Activated T-cell treated with anti-CD3 and anti-CD28 coated beads, Interleukin-2, amount 50 U/mL, for 48 hours (primary cell): ENCODE measurements around the gene PRR11.
"Not testable (repeated sequence)": the region's sequence is repeated elsewhere in the genome, so short reads cannot be mapped to it uniquely, and the experiment has no call there.

Experiments used
- DNase-seq, 2 experiments: peaks; one replicate each; pipeline ENCODE4 v3.0.0-alpha.2; 2020

PRR11 gene

GRCh38 chr17:59152925-59153324 lies 2.6 kb upstream of the PRR11 start:
- DNase-seq = no peak

- DNase-seq = peak in 1 of 2 experiments; percentile 68
Observed at GRCh38 chr17:59154292-59154720, 1.2 kb upstream of the PRR11 start.

GRCh38 chr17:59154721-59155438 lies 666 bp upstream of the PRR11 start, which contains the start of gene SKA2:
Gene SKA2, minus strand, starts transcription at chr17:59155186. Its CDS starts 23 bp downstream, at chr17:59155163.
- DNase-seq = peak; percentile 98

GRCh38 chr17:59160157-59161025 lies 4.8 kb downstream of the PRR11 start:
- no peak for DNase-seq

DNA sequence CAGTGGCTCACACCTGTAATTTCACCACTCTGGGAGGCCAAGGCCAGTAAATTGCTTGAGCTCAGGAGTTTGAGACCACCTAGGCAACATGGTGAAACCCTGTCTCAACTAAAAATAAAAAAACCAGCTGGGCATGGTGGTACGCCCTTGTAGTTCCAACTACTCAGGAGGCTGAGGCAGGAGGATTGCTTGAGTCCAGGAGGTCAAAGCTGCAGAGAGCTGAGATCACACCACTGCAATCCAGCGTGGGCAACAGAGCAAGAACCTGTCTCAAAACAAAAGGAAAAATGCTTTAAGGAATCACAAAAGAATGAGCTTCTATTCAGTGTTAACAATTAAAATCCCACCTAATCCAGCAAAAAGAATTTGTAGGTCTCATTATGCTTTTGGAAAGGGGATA lies 5.9 kb downstream of the PRR11 start:
- DNase-seq = no peak

- DNase-seq = peak; percentile 34 to 36
Observed at GRCh38 chr17:59165933-59166342, 10.4 kb downstream of the PRR11 start.

GRCh38 chr17:59167571-59168001 lies 12.0 kb downstream of the PRR11 start:
- DNase-seq = no peak

- no peak for DNase-seq
Observed at GRCh38 chr17:59172436-59173004, 17.0 kb downstream of the PRR11 start.

GRCh38 chr17:59174671-59175070 lies 19.1 kb downstream of the PRR11 start:
- no peak for DNase-seq

DNA sequence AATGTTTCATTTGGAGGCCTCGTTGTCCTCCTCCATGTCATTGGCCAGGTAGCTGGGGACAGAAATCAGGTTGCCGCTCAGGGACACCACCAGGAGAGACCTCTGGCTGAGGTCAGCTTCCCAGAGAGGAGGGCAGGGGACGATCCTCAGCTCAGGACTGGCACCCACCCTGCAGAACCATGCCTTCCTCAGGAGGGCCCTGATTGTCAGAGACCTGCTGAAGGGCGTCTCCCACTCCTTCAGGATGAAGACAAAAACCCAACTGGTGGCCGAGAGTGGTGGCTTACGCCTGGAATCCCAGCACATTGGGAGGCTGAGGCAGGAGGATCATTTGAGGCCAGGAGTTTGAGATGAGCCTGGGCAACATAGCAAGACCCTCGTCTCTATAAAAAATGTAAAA lies 19.5 kb downstream of the PRR11 start:
- no peak for DNase-seq

DNA sequence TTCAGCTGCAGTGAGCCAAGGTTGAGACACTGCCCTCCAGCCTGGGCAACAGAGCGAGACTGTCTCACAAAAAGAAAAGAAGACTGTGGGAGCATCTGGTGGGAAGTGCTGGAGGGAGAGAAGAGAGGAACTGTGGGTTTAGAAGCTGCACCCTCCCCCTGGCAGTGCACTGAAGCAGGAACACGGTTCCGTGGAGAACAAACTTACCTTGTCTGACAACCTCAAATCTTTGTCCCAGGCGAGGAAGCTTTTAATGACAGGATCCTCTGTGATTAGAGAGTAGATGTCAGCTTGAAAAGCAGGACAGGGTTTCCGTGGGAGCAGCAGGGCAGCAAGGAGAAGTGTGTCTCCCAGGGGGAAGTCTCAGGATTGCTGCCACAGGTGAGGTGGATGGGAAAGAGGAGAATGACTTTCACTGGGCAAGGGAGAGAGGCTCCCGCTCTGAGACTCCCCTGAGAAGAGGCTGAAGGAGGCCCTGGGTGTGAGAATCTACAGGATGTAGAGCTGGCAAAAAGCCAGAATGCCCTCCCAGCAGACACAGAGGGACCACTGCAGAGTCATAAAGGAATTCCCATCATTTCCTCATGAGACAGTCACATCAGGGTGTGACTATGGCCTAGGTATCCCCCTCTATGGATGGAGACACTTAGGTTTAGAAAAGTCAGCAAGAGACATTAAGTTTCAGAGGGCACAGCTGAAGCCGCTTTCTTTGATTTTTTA lies 22.9 kb downstream of the PRR11 start:
- DNase-seq = no peak

- DNase-seq = not testable (repeated sequence)
Observed at GRCh38 chr17:59179601-59180000, 24.1 kb downstream of the PRR11 start.

GRCh38 chr17:59180626-59181025 lies 25.1 kb downstream of the PRR11 start:
- DNase-seq = no peak

- no peak for DNase-seq
Observed at GRCh38 chr17:59181481-59181880, 25.9 kb downstream of the PRR11 start.

DNA sequence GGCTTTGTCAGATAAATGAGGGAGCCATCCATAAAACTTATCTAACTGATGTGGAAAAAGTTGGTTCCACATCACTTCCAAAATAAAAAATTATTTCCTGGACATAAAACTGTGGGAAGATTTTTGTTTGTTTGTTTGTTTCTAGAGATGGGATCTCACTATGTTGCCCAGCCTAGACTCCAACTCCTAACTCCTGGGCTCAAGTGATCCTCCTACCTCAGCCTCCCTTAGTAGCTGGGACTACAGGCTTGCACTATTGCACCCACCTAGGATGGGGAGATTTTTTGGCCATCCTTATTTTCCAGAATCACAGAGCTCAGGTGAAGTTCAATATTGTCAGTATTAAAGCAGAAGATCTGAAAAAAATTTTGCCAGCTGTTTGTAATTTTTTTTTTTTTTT lies 30.5 kb downstream of the PRR11 start:
- no peak for DNase-seq

GRCh38 chr17:59186850-59187249 lies 31.3 kb downstream of the PRR11 start:
- DNase-seq = no peak

DNA sequence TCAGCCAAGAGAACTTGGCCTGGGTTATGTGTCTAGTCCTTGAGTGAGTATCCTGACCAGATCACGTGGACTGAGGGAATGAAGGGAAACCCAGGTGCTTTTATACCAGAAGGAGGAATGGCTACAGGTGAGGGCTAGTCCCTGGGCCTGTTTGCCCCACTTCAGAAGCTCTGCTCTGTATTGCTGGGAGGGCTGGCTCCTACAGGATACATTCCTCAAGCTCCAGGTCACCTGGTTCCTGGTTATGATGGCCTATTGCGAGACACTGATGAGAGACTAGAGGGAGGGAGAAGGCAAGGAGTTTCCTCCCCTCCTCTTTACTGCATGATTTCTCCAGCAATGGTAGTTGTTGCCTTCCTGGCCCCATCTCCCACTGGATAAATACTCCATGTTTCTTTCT lies 35.3 kb downstream of the PRR11 start:
- no peak for DNase-seq

DNA sequence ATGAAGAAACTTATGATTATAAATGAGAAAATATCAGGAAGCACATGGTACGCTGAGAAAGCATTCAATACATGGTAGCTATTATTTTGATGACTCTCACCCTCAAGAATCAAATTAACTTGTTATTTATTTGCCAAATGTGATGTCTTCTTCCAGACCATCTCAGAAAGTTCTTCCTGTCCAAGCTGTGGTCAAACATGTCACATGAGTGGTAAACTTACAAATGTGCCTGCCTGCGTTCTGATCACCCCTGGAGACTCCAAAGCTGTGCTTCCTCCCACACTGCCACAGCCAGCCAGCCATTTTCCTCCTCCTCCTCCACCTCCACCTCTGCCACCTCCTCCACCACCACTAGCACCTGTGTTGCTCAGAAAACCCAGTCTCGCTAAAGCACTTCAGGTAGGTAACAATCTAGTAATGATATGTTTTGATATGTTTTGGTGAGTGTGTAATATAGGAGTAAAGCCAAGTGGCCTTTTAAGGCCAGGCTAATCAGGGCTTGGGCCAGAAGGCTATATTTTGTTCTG lies 37.9 kb downstream of the PRR11 start:
- DNase-seq = no peak

GRCh38 chr17:59199398-59199797 lies 43.9 kb downstream of the PRR11 start:
- DNase-seq = no peak

GRCh38 chr17:59202320-59202719 lies 46.8 kb downstream of the PRR11 start:
- DNase-seq = no peak

DNA sequence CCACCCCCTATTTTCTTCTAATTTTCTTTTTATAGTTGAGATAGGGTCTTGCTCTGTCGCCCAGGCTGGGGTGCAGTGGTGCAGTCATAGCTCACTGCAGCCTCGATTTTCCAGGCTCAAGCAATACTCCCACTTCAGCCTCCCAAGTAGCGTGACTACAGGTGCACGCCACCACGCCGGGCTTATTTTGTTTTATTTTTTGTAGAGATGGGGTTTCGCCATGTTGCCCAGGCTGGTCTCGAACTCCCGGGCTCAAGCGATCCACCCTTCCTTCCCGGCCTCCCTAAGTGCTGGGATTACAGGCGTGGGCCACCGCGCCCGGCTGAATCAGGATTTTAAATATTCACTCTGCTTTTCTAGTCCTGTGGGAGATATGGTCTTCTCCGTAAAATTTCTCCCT lies 63.8 kb downstream of the PRR11 start:
- no peak for DNase-seq

DNA sequence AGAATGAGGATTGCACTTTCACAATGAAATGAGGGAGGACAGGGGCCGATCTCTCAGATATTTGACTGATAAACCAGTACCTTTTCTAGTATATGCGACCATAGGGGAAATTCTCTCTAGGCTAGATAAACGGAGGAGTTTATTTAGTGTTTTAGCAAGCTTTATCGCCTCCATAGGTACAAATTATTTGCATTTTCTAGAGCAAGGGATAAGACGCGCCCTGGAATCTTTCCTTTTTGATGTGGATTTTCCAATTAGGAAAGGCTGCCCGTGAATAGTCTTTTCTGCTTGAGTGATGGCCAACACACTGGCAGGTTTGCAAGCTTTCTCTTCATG lies 64.4 kb downstream of the PRR11 start:
- no peak for DNase-seq
